GM21528 (cell line): ENCODE data around the gene CYB561A3.
A peak's percentile ranks its signal among the peaks of the same experiment; 100 is the strongest.
"Not testable (repeated sequence)": the region's sequence is repeated elsewhere in the genome, so short reads cannot be mapped to it uniquely, and the experiment has no call there.

ENCODE experiments used
- ATAC-seq: cut with Tn5 transposase; IDR thresholded peaks from one replicate; pipeline ENCODE4 v1.9.1; 2021; ENCODE audit warnings: mild to moderate bottlenecking, moderate library complexity; ENCODE audit not compliant: unreplicated experiment, low FRiP score

Gene CYB561A3, protein sequence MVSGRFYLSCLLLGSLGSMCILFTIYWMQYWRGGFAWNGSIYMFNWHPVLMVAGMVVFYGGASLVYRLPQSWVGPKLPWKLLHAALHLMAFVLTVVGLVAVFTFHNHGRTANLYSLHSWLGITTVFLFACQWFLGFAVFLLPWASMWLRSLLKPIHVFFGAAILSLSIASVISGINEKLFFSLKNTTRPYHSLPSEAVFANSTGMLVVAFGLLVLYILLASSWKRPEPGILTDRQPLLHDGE

GRCh38 chr11:61361741-61362541 is at the start of gene CYB561A3, which contains the start of gene TMEM138:
Gene CYB561A3, minus strand, starts transcription at chr11:61361882. Its CDS starts 5,169 bp downstream, at chr11:61356713.
Gene TMEM138, plus strand, starts transcription at chr11:61362374. Its CDS starts 2,017 bp downstream, at chr11:61364391.
- peak; percentile 76 for ATAC-seq

GRCh38 chr11:61406991-61407728 is 45.5 kb upstream of the CYB561A3 start:
- ATAC-seq, result no peak

- no peak for ATAC-seq
Measured at GRCh38 chr11:61406067-61406466, 44.4 kb upstream of the CYB561A3 start.

- no peak for ATAC-seq
Measured at GRCh38 chr11:61404641-61405040, 43.0 kb upstream of the CYB561A3 start.

DNA sequence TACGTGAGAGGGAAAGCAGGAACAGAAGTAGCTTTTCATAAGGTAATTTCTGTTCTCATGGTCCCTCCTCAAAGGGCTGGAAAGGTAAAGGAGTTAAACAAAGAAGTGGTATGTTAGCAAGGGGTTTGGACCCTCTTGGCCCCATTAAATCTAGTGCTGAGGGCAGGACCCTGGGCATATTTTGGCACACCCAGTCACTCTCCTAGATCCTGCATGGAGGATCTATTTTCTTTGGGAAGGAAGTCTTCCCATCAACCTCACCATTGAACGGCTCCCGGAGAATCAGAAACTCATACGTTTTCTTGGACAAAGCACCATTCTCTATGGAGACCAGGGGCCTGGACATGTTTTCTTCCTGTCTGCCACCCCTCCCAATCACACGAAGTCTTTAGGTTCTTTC is 42.4 kb upstream of the CYB561A3 start:
- no peak for ATAC-seq

GRCh38 chr11:61403658-61404057 is 42.0 kb upstream of the CYB561A3 start:
- ATAC-seq, result no peak

DNA sequence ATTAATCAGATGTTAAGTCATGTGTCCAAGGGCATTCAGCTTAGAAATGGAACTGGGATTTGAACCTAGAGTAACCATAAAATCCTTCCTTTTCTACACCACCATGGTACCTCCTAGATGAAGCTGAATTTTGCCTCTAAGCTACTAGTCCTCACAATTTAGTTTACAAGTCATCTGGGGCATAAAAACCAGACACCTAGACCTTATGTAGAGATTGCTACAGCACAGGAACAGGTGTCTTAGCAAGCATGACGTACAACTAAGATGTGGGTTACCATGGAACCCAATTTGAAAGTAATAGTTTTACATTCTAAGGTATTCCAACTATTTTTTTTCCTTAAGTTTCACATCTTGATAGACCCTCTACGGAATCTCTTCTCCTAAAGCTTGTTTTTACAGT is 39.9 kb upstream of the CYB561A3 start:
- ATAC-seq, result no peak

DNA sequence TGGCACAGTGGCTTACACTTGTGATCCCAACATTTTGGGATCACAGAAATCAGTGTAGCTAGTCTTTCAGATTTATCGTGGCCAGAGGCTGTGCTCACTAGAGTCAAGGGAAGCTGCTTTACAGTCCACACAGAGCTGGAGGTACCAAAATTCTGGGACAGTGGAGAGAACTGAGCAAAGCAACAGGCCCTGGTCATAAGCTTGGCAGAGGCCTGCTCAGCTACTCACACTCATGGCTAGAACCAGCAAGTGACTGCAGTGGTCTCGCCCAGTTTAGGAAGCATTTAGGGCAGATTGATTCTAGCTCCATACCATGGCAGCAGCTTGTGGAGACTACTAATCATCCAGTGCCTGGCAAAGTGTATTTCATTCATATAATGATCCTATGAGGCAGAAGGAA is 39.5 kb upstream of the CYB561A3 start:
- no peak for ATAC-seq

DNA sequence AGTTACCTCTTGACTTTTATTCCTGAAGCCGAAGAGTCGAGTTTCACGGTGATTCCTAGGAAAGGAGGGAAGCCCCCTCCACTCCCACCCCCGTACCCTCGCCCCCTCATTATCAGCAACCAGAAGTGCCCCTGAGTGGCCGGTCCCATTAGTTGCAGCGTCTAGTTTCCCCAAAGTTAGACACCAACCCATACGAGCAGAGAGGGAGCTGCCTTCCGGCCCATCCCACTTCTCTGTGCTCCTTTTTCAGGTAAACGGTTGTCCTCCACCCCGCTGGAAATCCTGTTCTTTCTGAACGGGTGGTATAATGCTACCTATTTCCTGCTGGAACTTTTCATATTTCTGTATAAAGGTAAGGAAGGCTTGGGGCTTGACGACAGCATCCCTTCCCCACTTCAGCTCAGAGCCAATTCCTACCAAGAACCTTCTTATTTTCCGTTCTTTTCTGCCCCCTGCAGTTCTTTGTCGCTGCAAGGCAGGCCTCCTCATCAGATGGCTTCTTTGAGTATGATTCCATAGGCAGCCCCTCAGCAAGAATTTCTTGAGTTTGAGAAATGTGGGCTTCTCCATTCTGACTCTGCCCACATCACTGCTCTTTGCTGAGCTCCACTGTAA is 31.4 kb upstream of the CYB561A3 start:
- no peak for ATAC-seq

GRCh38 chr11:61390161-61390560 is 28.5 kb upstream of the CYB561A3 start:
- ATAC-seq, result no peak

- no peak for ATAC-seq
Measured at GRCh38 chr11:61384271-61385242, 22.9 kb upstream of the CYB561A3 start.

- ATAC-seq, result not testable (repeated sequence)
Measured at GRCh38 chr11:61383859-61384258, 22.2 kb upstream of the CYB561A3 start.

DNA sequence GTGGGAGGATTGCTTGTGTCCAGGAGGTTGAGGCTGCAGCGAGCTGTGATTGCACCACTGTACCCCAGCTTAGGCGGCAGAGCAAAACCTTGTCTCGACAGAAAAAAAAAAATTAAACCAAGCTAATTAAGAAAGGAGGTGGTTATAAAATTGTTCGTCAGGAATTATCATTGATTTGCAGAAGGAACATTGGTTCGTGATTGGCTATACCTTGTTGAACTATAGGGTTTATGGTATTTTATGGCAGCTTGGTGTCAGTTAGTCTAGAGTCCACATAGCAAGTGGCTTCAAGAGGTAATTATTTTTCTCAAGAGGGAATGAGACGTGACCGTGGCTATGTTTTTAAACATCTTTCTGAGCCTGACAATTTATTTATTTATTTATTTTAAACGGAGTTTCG is 19.2 kb upstream of the CYB561A3 start:
- ATAC-seq, result no peak

GRCh38 chr11:61378713-61379313 is 17.1 kb upstream of the CYB561A3 start:
- no peak for ATAC-seq

- ATAC-seq, result no peak
Measured at GRCh38 chr11:61377461-61378160, 15.9 kb upstream of the CYB561A3 start.

DNA sequence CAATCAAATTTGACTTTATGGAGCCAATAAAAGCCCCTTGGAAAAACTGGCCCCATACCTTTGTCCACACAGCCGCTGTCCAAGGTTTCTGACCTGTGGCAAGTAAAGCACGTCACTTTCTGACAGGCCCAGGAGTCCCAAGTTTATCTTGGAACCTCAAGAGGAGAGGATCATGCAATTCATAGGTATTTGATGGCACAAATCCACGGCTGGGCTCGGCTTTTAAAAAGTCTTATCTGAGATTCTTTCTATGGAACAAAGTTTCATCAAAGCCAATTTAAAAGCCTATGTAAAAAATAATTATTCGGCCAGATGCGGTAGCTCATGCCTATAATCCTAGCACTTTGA is 14.1 kb upstream of the CYB561A3 start:
- ATAC-seq, result no peak

DNA sequence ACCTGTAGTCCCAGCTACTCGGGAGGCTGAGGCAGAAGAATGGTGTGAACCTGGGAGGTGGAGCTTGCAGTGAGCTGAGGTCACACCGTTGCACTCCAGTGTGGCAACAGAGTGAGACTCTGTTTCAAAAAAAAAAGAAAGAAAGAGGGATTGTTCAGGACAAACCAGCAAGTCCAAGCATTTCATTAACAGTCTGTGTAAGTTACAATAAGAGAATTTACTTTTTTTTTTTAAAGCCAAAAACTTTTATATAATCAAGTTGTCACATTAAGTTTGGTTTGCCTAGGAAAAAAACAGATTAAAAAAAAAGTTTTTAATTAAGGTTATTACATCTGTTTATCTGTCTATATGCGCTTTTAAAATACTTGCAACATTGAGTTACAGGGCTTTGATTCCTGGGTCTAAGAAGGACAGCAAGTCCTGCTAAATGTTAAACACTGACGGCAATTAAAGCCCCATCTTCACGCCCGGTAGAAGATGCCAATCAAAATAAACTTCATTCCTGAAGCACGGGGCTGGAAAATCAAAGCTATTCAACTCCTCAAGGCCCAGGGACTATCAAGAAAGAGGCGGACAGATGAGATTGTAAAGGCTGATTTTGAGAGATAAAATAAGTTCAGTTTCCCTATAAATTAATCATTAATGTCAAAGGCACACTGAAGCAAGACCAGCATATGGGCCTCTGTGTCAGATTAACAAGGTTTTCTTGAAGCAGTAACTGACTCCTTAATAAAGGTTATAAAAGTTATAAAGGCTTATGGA is 11.2 kb upstream of the CYB561A3 start:
- no peak for ATAC-seq
